HepG2 (cell line): Measurements from ENCODE around the gene EVA1A.

Experiments
- FOXK2 ChIP-seq: fragments of 450-650 bp; IDR thresholded peaks from 2 replicates; pipeline ENCODE4 v1.6.1; 2016
- FOXP4 ChIP-seq: sonication (generic); formaldehyde crosslinking; IDR thresholded peaks from 2 replicates; pipeline ENCODE4 v1.4.0; 2020; ENCODE audit warnings: missing genetic modification reagents
- JUN ChIP-seq: sonication (generic); formaldehyde crosslinking; IDR thresholded peaks from 2 replicates; pipeline ENCODE4 v1.4.0; 2020; ENCODE audit warnings: mild to moderate bottlenecking, missing genetic modification reagents
- KLF16 ChIP-seq, 2 experiments: sonication (generic) in 1 of 2; formaldehyde crosslinking in 1 of 2; IDR thresholded peaks; 2 replicates each; pipeline versions ENCODE4 v1.6.1 to v1.8.0; 2016 to 2023; ENCODE audit warnings: missing genetic modification reagents in 2 of 2, missing compliant biosample characterization in 1 of 2
- ZNF263 ChIP-seq: sonication (generic); formaldehyde crosslinking; IDR thresholded peaks from 2 replicates; pipeline ENCODE4 v1.4.0; 2020; ENCODE audit warnings: missing genetic modification reagents
- ZNF530 ChIP-seq: sonication (generic); formaldehyde crosslinking; IDR thresholded peaks from 2 replicates; pipeline ENCODE4 v1.5.0; 2020; ENCODE audit warnings: low read depth, mild to moderate bottlenecking, missing genetic modification reagents
- ZNF567 ChIP-seq: sonication (generic); formaldehyde crosslinking; IDR thresholded peaks from 2 replicates; pipeline ENCODE4 v1.8.1; 2023; ENCODE audit warnings: mild to moderate bottlenecking, missing genetic modification reagents, borderline replicate concordance
- TF ChIP-seq, protein P1 (sequence below): sonication (generic); formaldehyde crosslinking; IDR thresholded peaks from 2 replicates; pipeline ENCODE4 v1.5.0; 2020; ENCODE audit warnings: mild to moderate bottlenecking, missing genetic modification reagents, moderate library complexity
- TF ChIP-seq, protein P2 (sequence below): sonication (generic); formaldehyde crosslinking; IDR thresholded peaks from 2 replicates; pipeline ENCODE4 v1.4.0; 2020; ENCODE audit warnings: low read depth, missing genetic modification reagents

DNA sequence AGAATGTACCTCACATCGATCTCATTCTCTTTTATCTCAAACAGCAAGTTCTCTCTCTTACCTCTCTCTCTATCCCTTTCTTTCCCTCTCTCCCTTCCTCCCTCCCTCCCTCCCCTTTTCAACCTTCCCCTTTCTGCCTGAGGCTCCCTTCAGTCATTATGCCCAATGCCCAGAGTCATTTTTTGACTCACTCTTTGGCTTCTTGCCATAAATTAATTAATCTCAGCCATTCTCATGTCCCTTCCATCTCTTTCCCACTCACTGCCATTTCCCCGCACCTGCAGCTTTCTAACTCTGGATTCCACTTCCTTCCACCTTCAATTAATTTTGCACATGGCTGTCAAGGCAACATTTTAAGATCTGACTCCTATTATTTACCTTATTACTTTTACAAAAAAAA is 60.1 kb downstream of the EVA1A start:
- no peak for TF ChIP-seq ZNF567 (CRISPR knock-in tag)
- no peak for TF ChIP-seq KLF16 (CRISPR knock-in tag; IDR thresholded peaks at IDR 0.05)
- TF ChIP-seq ZNF530: no peak
- TF ChIP-seq, protein P1, sequence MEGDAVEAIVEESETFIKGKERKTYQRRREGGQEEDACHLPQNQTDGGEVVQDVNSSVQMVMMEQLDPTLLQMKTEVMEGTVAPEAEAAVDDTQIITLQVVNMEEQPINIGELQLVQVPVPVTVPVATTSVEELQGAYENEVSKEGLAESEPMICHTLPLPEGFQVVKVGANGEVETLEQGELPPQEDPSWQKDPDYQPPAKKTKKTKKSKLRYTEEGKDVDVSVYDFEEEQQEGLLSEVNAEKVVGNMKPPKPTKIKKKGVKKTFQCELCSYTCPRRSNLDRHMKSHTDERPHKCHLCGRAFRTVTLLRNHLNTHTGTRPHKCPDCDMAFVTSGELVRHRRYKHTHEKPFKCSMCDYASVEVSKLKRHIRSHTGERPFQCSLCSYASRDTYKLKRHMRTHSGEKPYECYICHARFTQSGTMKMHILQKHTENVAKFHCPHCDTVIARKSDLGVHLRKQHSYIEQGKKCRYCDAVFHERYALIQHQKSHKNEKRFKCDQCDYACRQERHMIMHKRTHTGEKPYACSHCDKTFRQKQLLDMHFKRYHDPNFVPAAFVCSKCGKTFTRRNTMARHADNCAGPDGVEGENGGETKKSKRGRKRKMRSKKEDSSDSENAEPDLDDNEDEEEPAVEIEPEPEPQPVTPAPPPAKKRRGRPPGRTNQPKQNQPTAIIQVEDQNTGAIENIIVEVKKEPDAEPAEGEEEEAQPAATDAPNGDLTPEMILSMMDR (CRISPR knock-in tag): no peak
- no peak for TF ChIP-seq FOXP4
- TF ChIP-seq, protein P2, sequence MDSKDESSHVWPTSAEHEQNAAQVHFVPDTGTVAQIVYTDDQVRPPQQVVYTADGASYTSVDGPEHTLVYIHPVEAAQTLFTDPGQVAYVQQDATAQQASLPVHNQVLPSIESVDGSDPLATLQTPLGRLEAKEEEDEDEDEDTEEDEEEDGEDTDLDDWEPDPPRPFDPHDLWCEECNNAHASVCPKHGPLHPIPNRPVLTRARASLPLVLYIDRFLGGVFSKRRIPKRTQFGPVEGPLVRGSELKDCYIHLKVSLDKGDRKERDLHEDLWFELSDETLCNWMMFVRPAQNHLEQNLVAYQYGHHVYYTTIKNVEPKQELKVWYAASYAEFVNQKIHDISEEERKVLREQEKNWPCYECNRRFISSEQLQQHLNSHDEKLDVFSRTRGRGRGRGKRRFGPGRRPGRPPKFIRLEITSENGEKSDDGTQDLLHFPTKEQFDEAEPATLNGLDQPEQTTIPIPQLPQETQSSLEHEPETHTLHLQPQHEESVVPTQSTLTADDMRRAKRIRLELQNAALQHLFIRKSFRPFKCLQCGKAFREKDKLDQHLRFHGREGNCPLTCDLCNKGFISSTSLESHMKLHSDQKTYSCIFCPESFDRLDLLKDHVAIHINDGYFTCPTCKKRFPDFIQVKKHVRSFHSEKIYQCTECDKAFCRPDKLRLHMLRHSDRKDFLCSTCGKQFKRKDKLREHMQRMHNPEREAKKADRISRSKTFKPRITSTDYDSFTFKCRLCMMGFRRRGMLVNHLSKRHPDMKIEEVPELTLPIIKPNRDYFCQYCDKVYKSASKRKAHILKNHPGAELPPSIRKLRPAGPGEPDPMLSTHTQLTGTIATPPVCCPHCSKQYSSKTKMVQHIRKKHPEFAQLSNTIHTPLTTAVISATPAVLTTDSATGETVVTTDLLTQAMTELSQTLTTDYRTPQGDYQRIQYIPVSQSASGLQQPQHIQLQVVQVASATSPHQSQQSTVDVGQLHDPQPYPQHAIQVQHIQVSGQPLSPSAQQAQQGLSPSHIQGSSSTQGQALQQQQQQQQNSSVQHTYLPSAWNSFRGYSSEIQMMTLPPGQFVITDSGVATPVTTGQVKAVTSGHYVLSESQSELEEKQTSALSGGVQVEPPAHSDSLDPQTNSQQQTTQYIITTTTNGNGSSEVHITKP (CRISPR knock-in tag): no peak
- TF ChIP-seq FOXK2: no peak
- TF ChIP-seq JUN (CRISPR knock-in tag): no peak
- TF ChIP-seq ZNF263 (CRISPR knock-in tag): no peak
